Upper lobe of right lung (tissue), 1 donor: ENCODE measurements around the gene RPSA. TPM values are rescaled to one million over a fixed set of nuclear protein-coding genes. Genes with fewer than 3 reads are reported as not detected.
"Not testable (repeated sequence)": the region's sequence is repeated elsewhere in the genome, so short reads cannot be mapped to it uniquely, and the experiment has no call there.

Experiments
- ATAC-seq: fragments of 200-7000 bp; cut with Tn5 transposase; one replicate; pipeline ENCODE4 v1.9.1; 2020; ENCODE audit warnings: mild to moderate bottlenecking, moderate library complexity
- DNase-seq: peaks from one replicate; pipeline ENCODE4 v3.0.0-alpha.2; 2020
- H3K27ac ChIP-seq: fragments of 200-600 bp; one replicate; pipeline ENCODE4 v1.8.0; 2022
- H3K27me3 ChIP-seq: fragments of 200-600 bp; one replicate; pipeline ENCODE4 v1.8.0; 2022; ENCODE audit warnings: mild to moderate bottlenecking
- H3K36me3 ChIP-seq: fragments of 200-600 bp; one replicate; pipeline ENCODE4 v1.8.0; 2022
- H3K4me1 ChIP-seq: fragments of 200-600 bp; one replicate; pipeline ENCODE4 v1.8.0; 2022
- H3K4me3 ChIP-seq: fragments of 200-600 bp; one replicate; pipeline ENCODE4 v1.8.0; 2022; ENCODE audit warnings: mild to moderate bottlenecking
- H3K9me3 ChIP-seq: fragments of 200-600 bp; one replicate; pipeline ENCODE4 v1.8.0; 2022
- CTCF ChIP-seq: fragments of 200-600 bp; IDR thresholded peaks from one replicate; pipeline ENCODE4 v1.8.0; 2022; ENCODE audit warnings: antibody characterized with exemption
- intact Hi-C: fragments of 100-400 bp; cut with DNase I; formaldehyde crosslinking; loops from one replicate; pipeline ENCODE4 v1.11.0; 2022
- total RNA-seq: library from RNA; stranded (reverse); fragmentation: NEBNext Ultra II Directional; extraction: Animal tissue kit (Norgen Biotek cat#: 25700); gene quantifications from one replicate; pipeline ENCODE4 v1.2.1, GENCODE V29; 2021
- donor health status: DM: no; HTN: yes; CAD: no; lungs with severe emphysema.

RPSA gene
- total RNA-seq, 1 donor from 2014 or later = 732 TPM

GRCh38 chr3:39448506-39449233 is 42.1 kb downstream of the RPSA start:
- DNase-seq (no peak), ATAC-seq (no peak)
- no peaks in the 10 kb centered on the region for H3K4me1 ChIP-seq
- no peak overlapping the region for H3K4me3 ChIP-seq
- TF ChIP-seq CTCF = no peak
- no peaks in the 10 kb centered on the region for H3K27me3 ChIP-seq
- no peaks in the 10 kb centered on the region for H3K9me3 ChIP-seq
- intact Hi-C loops = no loop called here
- no peak overlapping the region for H3K27ac ChIP-seq
- H3K36me3 ChIP-seq = no peaks in the 10 kb centered on the region

- Histone ChIP-seq H3K36me3 (no peaks in the 10 kb centered on the region), H3K27me3 (no peaks in the 10 kb centered on the region)
- intact Hi-C loops = no loop called here
Measured at GRCh38 chr3:39449796-39450195, 43.3 kb downstream of the RPSA start.

GRCh38 chr3:39453134-39453533 is 46.6 kb downstream of the RPSA start:
- H3K36me3 ChIP-seq = no peaks in the 10 kb centered on the region
- no peak for TF ChIP-seq CTCF
- no peaks in the 10 kb centered on the region for H3K27me3 ChIP-seq
- H3K4me3 ChIP-seq = no peak overlapping the region
- no peak for DNase-seq
- H3K9me3 ChIP-seq = no peaks in the 10 kb centered on the region
- H3K27ac ChIP-seq = no peak overlapping the region
- no peaks in the 10 kb centered on the region for H3K4me1 ChIP-seq
- intact Hi-C loops = no loop called here
- no peak for ATAC-seq

More at GRCh38 chr3:39449796-39450195, 43.3 kb downstream of the RPSA start:
- no peaks in the 10 kb centered on the region for H3K4me1 ChIP-seq
- no peak for DNase-seq
- no peak overlapping the region for H3K4me3 ChIP-seq
- H3K27ac ChIP-seq = no peak overlapping the region
- H3K9me3 ChIP-seq = no peaks in the 10 kb centered on the region
- ATAC-seq = no peak
- no peak for TF ChIP-seq CTCF

- H3K36me3 ChIP-seq, H3K27me3 ChIP-seq, H3K4me3 ChIP-seq, H3K9me3 ChIP-seq, DNase-seq, ATAC-seq, H3K27ac ChIP-seq, H3K4me1 ChIP-seq, intact Hi-C loops: not testable (repeated sequence)
Measured at GRCh38 chr3:39453872-39454271, 47.4 kb downstream of the RPSA start.

GRCh38 chr3:39454591-39455217 is 48.2 kb downstream of the RPSA start:
- H3K4me3 ChIP-seq = no peak overlapping the region

More at GRCh38 chr3:39454591-39455217, 48.2 kb downstream of the RPSA start:
- ATAC-seq (no peak), DNase-seq (no peak)
- no peak for TF ChIP-seq CTCF
- no peaks in the 10 kb centered on the region for H3K4me1 ChIP-seq
- H3K27ac ChIP-seq = no peak overlapping the region
- no peaks in the 10 kb centered on the region for H3K9me3 ChIP-seq
- intact Hi-C loops = no loop called here
- H3K36me3 ChIP-seq = no peaks in the 10 kb centered on the region
- no peaks in the 10 kb centered on the region for H3K27me3 ChIP-seq
